ENCODE data around the gene ECT2. TPM values are rescaled to one million over a fixed set of nuclear protein-coding genes. Genes with fewer than 3 reads are reported as not detected.

ECT2 gene
- total RNA-seq, 4 donors from 2014 or later, result 7.0 to 11.0 (median 9.0) TPM

DNA sequence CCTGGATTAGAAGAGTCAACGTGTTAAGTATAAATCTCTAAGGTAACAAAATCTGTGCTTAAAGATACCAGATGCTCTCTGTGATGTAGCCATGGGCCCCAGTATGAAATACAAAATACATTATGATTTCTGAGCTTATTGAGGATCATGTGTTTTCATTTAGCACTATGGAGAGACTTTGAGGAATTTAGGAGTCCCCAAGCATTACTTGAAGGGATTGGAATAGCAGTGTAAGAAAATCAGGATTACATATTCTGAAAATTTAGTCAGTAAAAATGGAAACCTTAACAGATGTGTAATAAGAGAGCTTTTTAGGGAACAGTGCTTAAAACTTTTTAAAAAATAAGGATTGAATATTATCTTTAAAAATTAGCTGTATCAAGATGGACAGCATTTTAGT lies 35.5 kb downstream of the ECT2 start:
- DNase-seq (ENCODE audit: low spot score) (no peak), ATAC-seq (ENCODE audit: low FRiP score) (no peak)
- TF ChIP-seq, protein P1, sequence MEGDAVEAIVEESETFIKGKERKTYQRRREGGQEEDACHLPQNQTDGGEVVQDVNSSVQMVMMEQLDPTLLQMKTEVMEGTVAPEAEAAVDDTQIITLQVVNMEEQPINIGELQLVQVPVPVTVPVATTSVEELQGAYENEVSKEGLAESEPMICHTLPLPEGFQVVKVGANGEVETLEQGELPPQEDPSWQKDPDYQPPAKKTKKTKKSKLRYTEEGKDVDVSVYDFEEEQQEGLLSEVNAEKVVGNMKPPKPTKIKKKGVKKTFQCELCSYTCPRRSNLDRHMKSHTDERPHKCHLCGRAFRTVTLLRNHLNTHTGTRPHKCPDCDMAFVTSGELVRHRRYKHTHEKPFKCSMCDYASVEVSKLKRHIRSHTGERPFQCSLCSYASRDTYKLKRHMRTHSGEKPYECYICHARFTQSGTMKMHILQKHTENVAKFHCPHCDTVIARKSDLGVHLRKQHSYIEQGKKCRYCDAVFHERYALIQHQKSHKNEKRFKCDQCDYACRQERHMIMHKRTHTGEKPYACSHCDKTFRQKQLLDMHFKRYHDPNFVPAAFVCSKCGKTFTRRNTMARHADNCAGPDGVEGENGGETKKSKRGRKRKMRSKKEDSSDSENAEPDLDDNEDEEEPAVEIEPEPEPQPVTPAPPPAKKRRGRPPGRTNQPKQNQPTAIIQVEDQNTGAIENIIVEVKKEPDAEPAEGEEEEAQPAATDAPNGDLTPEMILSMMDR (IDR thresholded peaks at IDR 0.05), result no peak

DNA sequence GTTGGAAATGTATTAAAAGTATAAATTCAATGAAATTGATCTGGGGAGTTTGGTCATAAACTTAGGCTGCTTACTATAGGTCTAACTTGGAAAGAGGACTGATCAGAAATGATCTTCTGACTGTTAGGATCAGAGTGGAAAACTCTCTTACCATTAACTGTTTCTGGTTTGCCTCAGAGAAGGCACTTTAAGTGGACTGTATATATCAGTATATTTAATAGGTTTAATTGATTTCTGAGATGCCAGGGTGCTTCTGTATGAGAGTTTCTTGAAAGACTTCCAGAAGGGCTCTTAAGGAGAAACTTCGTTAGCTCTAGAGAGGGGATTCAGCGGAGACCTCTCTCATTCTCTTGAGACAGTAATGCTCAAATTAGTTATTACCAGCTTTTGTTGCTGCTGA lies 36.5 kb downstream of the ECT2 start:
- DNase-seq (ENCODE audit: low spot score) (no peak), ATAC-seq (ENCODE audit: low FRiP score) (no peak)
- TF ChIP-seq, protein P1 (IDR thresholded peaks at IDR 0.05), result no peak

DNA sequence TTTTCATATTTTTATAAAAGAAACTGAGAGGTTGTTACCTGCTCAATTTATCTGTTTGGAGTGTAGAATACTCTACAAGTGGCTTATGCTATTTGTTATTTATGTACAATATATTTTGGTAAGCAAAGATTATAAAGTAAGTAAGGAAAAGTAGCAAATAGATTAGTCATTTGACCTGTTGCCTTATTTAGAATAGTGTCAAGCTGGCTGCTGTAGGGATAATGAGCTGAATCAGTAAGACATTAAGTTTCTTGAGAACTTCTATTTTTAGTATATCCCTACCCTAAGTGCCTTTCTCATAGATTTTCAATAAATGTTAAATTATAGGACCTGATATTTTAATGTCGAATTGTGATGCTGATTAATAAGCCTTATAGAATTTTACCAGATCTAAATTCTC lies 37.2 kb downstream of the ECT2 start:
- DNase-seq (ENCODE audit: low spot score), result no peak
- TF ChIP-seq, protein P1 (IDR thresholded peaks at IDR 0.05), result no peak
- ATAC-seq (ENCODE audit: low FRiP score), result no peak

DNA sequence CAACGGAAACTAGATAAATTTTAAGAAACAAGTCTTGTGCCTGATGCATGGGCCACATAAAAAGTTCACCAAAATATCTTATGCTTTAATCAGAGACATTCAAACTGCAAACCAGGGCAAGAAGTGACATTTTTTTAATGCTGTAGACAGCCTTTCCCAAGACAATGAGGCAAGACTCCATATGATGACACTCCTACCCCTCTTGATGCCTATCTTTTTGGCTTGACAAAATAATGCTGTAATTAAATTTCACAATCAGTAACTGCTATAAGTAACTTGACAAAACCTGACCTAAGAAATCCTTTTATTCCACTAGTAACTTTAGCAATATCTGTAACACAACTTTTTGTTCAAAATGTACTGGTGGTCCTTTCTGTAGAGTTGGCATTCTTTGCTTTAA lies 48.7 kb downstream of the ECT2 start:
- DNase-seq (ENCODE audit: low spot score), result no peak
- TF ChIP-seq, protein P1 (IDR thresholded peaks at IDR 0.05), result no peak
- ATAC-seq (ENCODE audit: low FRiP score), result no peak

DNA sequence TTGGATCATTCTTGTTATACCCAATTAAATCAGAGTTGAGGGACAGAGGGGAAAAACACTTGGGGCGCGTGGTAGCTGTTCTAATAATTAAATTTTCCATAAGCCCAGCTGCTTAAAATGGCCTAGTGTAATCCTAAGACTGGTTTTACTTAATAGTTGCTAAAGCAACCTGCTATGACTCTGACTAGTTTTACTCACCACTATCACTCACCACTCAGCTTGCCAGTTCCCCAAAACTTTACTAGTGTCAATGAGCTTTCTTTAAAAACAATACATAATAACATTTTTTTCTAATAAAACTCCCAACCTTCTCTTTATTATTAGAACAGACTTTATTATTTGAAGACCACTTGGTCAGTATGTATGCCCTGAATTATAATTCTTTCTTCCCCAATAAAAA lies 49.6 kb downstream of the ECT2 start:
- DNase-seq (ENCODE audit: low spot score), result no peak
- TF ChIP-seq, protein P1 (IDR thresholded peaks at IDR 0.05), result no peak
- ATAC-seq (ENCODE audit: low FRiP score), result no peak

DNA sequence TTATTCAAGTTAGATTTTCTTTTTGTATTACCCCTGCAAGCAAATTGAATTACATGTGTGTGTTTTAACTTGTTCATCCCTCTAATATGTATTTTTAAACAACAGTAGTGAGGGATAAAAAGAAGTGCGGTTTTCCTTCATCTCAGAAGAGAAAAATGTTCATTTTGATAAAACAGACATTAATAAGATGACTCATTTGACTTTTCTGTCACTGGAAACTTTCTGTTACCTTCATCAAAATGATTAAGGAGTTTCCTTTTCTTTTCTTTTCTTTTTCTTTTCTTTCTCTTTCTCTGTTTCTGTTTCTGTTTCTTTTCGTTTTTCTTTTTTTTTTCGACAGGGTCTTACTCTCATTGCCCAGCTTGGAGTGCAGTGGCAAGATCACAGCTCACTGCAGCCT lies 53.0 kb downstream of the ECT2 start:
- ATAC-seq (ENCODE audit: low FRiP score), result no peak
- TF ChIP-seq, protein P1 (IDR thresholded peaks at IDR 0.05), result no peak
- no peak for DNase-seq (ENCODE audit: low spot score)

DNA sequence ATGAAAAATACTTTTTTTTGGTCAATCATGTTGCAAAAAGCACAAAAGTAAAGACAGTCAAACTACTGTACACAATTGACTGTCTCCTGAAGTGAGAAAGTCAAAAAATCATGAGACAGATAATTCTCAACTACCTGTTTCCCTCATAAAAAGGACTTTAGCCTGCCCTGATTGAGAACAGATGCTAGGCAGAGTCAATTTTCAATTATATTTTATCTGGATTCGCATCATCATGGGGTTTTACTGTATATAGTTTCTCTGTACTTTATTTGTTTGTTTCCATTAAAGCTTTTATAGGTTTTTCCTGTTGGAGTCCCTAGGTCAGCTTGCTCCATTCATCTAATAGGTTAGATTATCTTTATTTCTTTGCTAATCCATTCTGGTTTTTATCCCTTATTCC lies 53.8 kb downstream of the ECT2 start:
- TF ChIP-seq, protein P1 (IDR thresholded peaks at IDR 0.05), result no peak
- ATAC-seq (ENCODE audit: low FRiP score) (no peak), DNase-seq (ENCODE audit: low spot score) (no peak)
